KG1 (cell line): ENCODE data around the gene CACNA1C.

ENCODE experiments used
- DNase-seq: peaks from one replicate; lab custom pipeline; 2025; lab: John Stamatoyannopoulos, UW

CACNA1C gene

GRCh38 chr12:2414810-2415567, 362.2 kb downstream of the CACNA1C start:
- DNase-seq, result no peak

DNA sequence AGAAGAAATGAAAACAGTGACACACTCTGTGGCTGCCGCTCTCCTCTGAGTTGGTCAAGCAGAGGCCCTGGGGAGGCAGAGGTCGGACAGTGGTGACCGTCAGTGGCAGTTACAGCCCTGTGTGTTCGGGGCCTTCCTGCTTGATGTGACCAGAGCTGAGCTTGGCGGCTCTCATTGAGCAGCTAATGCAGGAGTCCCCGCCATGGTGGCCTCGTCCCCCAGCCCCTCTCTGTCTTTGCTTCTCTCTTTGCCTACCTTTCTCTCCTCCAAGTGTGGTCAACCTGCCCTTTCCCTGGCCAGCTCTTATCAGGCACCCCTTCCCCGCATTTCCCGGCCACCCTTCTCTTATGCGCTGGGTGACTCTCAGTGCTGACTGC, 362.8 kb downstream of the CACNA1C start:
- no peak for DNase-seq

GRCh38 chr12:2416158-2416557, 363.4 kb downstream of the CACNA1C start:
- no peak for DNase-seq

DNA sequence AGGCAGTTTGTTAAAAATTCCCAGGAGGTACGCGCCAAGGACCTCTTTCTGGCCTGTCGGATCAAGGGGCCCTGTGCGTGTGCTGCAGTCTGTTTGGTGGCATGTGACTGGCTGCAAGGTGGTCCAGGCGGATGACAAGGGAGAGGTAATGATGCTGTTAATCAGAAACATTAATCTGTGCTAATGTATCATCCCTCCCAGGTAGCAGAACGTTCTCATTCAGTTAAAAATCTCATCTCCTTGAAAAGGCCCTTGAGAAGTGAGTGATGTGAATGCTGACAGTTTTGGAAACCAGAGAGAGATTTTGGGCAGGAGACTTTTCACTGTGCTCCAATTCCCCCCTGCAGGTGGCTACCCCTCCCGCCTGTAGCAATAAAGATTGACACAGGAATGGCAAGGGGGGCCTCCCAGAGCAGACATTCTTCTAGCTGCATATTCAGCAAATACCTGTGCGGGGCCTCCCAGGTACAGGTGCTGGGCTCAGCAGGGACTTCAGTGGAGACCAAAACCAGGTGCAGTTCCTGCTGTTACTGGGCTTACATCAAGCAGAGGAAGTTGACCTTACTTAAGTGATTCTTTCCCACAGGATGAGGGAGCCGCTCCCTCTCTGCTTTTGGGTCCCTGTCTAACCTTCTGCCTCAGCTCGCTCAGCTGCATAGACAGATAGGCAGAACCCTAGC, 364.8 kb downstream of the CACNA1C start:
- DNase-seq, result no peak

- DNase-seq, result no peak
These were observed 365.8 kb downstream of the CACNA1C start for GRCh38 chr12:2418579-2418978.

- DNase-seq, result no peak
These were observed 369.8 kb downstream of the CACNA1C start for GRCh38 chr12:2422591-2422990.

DNA sequence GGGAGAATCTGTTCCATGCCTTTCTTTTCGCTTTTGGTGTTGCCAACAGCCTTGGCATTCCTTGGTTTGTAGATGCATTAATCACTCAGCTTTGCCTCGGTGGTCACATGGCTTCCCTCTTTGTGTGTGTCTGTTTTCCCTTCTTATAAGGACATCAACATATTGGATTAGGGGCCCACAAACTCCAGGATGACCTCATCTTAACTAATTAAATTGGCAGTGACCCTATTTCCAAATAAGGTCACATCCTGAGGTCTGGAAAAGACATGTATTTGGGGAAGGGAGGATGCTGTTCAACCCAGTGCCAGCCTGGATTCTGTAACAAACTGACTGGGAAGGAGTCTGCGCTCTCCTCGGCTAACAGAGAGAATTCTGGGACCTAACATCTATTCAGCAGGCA, 376.2 kb downstream of the CACNA1C start:
- no peak for DNase-seq

DNA sequence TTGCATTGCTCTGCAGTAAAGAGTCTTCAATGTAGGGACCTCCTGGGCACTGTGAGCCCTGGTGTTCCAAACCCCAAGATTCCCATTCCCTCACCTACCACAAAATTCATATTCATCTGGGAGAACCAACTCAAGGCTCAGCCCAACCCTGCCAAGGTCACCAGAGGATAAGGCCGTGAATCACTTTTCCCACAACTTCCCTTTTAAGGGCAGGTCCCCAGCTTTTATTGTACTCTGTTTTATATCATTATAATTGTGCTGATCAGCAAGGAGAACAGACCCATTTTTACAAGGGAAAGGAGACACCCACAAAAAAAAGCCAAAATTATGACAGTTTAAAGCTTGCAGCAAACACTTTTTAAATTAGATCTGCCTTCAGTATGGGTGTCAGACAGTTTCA, 379.0 kb downstream of the CACNA1C start:
- no peak for DNase-seq

GRCh38 chr12:2432856-2433255, 380.1 kb downstream of the CACNA1C start:
- no peak for DNase-seq

DNA sequence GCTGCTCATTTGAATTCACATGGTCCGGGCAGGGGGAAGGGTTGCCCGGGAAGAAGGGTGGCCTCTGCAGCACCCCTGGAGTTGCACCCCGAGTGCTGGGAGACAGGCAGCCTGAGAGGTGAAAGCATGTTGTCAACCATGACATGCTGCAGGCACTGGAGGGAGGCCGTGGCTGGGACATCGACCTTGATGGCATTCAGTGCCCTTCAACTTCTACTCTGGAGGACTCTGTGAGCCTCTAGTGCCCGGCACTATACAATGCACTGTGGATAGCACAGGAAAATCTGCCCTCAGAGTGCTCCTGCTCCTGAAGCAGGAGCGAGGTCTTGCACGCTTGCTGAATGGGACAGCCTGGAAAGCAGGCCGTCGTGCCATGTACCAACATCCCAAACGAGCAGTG, 382.7 kb downstream of the CACNA1C start:
- DNase-seq, result no peak

- no peak for DNase-seq
These were observed 386.7 kb downstream of the CACNA1C start for GRCh38 chr12:2439332-2440100.

DNA sequence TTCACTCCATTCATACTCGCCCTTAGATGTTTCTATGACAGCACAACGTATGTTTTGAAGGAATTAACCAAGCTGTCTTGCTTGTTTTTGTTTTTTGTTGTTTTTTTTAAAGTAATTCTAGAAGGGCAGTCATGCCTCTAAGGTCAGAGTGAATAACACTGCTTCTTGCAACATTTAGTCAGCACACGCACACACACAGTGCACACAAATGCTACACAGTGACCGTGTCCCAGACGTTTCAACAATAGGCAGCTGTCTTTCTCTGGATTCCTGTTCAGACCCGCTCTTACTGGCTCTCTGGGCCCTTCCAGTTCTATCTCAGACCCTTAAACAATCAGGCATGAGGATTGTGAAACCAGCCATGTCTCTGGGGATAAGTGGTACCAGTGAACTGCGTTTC, 391.0 kb downstream of the CACNA1C start:
- no peak for DNase-seq

GRCh38 chr12:2445968-2446367, 393.2 kb downstream of the CACNA1C start:
- DNase-seq, result no peak

DNA sequence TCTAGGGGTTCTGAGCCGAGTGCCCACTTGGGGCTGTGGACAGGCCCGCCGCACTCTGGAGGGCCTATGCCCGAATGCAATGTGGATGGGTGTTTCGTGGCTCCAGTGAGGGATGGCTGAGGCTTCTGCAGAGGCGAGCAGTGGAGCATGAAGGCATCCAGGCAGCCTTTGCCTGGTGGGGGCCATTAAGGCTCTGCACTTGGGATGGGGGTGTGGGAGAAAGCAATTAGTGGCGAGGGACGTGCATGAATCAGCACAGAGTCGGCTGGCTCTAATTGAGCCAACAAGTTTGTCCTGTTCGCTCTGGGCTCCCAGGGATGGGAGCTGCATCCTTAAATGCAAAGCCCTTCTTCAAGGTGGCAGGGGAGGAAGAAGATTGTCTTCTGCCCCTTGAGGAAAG, 395.1 kb downstream of the CACNA1C start:
- no peak for DNase-seq

DNA sequence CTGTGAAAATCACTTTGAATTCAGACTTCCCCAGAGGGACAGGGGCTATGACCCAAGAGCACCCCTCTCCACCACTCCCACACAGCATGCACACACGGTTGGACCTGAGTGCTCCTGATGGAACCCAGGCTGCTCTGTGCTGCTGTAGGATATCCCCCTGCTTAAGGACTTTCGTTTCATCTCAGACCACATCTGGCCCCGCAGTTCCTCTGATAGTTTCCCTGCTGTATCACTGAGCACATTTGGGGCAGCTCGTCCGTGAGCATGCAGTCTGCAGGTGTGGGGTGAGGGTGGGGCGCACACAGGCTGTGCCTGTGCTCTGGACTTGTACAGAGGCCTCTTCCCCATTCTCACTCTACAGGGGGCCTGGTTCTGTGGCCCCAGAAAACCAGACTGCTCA, 396.8 kb downstream of the CACNA1C start:
- DNase-seq, result no peak

DNA sequence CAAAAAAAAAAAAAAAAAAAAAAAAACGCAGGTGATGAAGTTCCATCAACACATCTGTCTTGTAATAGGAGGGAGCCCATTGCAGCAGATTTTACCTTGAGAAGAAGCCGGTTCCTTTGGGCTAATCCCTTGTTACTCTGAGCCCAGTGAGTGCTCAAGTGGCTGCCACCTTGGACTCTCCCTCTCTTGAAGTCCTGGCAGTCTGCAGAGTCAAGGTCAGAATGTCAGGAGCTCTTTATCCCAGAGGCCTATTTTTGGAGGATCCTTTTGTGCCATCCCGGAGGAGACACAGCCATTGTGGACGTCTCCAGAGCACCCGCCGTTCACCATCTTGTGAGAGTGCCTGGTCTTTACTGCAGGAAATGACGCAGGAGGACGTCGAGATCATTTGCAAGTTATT, 397.8 kb downstream of the CACNA1C start:
- no peak for DNase-seq

DNA sequence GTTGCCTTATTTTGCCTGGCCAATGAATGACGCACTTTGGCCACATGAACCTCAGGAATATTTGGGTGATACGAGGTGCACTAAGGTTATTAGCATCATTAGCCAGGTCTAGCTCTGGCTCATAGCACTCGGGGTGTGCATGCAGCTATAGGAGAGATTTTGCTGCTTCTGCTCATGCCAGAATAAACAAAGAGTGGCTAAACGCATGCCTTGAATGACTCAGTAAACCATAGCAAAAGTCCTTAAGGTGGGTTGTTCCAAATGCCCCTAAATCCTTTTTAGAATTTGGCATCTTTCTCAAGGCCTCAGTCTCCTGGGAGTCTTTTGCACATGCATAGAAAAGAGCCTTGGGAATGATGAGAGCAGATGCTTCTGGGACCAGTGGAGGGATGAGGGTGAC, 398.2 kb downstream of the CACNA1C start:
- no peak for DNase-seq

- DNase-seq, result no peak
These were observed 398.7 kb downstream of the CACNA1C start for GRCh38 chr12:2451497-2451896.

DNA sequence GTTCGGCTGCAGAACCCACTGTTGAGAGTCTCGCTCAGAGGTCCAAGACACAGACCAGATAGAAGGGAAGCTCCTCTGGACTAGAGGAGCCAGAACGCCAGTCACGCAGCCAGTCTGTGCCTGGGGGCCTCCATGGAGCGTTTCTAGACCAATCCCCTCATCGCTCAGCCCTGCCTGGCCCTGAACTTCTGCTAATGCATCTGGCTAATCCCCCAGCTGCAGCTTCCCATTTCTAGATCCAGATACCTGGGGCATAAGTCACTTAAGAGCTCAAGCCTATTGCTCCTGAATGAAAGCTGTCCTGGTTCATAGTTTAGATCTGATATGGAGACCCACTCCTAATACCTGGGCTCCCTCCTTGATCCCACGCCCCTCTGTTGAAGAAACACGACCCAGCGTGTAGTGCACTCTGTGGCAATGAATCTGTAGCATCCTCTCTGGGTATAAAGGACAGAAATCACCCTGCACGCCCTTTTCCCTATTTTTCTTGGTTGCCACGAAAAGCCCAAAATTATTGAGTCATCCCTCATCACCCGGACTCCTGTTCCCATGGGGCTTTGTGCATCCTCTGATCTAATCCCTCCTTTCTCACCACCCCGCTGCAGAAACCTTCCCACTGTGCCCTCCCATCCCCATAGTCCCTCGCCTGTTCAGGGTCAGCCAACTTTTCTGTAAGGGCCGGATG, 400.4 kb downstream of the CACNA1C start:
- no peak for DNase-seq

- DNase-seq, result no peak
These were observed 400.9 kb downstream of the CACNA1C start for GRCh38 chr12:2453761-2454090.

DNA sequence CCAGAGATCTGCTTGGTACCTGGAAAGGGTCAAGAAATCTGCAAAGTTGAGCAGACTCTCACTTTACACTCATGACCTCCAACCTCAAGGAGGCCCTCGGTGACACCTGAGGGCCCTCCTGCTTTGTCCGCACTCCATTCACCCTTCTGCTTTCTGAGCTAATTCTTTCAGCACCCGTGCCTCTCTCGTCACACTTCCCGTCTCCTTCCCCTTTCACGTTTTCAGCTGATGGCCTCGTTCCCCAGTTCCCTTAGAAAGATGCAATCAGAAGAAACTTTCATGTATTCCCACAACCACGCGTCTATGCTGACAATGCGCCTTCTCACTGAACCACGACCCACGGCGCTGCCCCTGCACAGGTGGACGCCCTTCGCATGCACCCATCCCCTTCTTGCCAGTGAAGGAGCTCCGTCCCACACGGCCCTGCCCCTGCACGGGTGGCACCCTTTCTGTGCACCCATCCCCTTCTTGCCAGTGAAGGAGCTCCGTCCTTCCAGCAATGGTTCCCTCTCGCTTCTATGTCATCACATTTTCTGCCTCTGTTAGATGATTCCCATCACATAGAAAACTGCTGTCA, 401.9 kb downstream of the CACNA1C start:
- DNase-seq, result no peak

DNA sequence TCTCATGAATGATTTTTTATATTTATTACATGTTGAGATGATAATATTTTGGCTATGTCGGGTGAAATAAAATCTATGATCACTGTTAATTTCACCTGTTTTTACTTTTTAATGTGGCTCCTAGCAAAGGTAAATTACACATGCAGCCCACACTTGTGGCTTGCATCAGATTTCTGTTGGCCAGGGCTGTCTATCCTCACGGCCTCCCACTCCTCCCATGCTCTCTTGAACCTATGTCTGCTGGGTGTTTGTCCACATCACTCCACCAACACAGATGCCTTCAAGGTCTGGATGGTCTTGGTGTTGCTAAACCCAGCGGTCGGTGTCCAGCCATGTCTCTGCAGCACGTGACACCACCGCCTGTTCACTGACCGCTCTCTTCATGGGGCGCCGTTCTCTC, 402.6 kb downstream of the CACNA1C start:
- no peak for DNase-seq
